WTC11 (cell line): ENCODE measurements around the gene FALEC. TPM values are rescaled to one million over a fixed set of nuclear protein-coding genes. Genes with fewer than 3 reads are reported as not detected.

ENCODE experiments used
- AR ChIP-seq: fragments of 250-450 bp; sonication (Bioruptor Pico); IDR thresholded peaks from 2 replicates; pipeline ENCODE4 v1.9.0; 2021; ENCODE audit warnings: mild to moderate bottlenecking
- CDX4 ChIP-seq: fragments of 250-450 bp; sonication (Bioruptor Pico); IDR thresholded peaks from 2 replicates; pipeline ENCODE4 v1.9.0; 2021; ENCODE audit warnings: moderate library complexity, mild to moderate bottlenecking, inconsistent platforms, borderline replicate concordance
- CREB1 ChIP-seq: sonication (generic); formaldehyde crosslinking; IDR thresholded peaks from 2 replicates; pipeline ENCODE4 v1.8.0; 2023; ENCODE audit warnings: mild to moderate bottlenecking, missing genetic modification reagents
- E2F1 ChIP-seq: sonication (generic); formaldehyde crosslinking; IDR thresholded peaks from 2 replicates; pipeline ENCODE4 v1.8.0; 2022; ENCODE audit warnings: mild to moderate bottlenecking, missing genetic modification reagents
- GABPB1 ChIP-seq: sonication (generic); formaldehyde crosslinking; IDR thresholded peaks from 2 replicates; pipeline ENCODE4 v1.8.1; 2023; ENCODE audit warnings: mild to moderate bottlenecking, missing genetic modification reagents
- GRHL2 ChIP-seq: fragments of 250-450 bp; sonication (Bioruptor Pico); IDR thresholded peaks from 2 replicates; pipeline ENCODE4 v1.8.0; 2022; ENCODE audit warnings: mild to moderate bottlenecking, moderate library complexity; ENCODE audit not compliant: insufficient replicate concordance, severe bottlenecking
- IRF1 ChIP-seq: sonication (generic); formaldehyde crosslinking; IDR thresholded peaks from 2 replicates; pipeline ENCODE4 v1.8.0; 2023; ENCODE audit warnings: missing genetic modification reagents
- IRF2 ChIP-seq: sonication (generic); formaldehyde crosslinking; IDR thresholded peaks from 2 replicates; pipeline ENCODE4 v1.8.0; 2022; ENCODE audit warnings: low read depth, missing genetic modification reagents, borderline replicate concordance
- JAZF1 ChIP-seq: fragments of 250-450 bp; sonication (Bioruptor Pico); IDR thresholded peaks from 2 replicates; pipeline ENCODE4 v1.9.0; 2021; ENCODE audit warnings: moderate library complexity, mild to moderate bottlenecking, inconsistent platforms
- MAX ChIP-seq: sonication (generic); formaldehyde crosslinking; IDR thresholded peaks from 2 replicates; pipeline ENCODE4 v1.8.0; 2022; ENCODE audit warnings: mild to moderate bottlenecking, missing genetic modification reagents
- MXD4 ChIP-seq: fragments of 250-450 bp; sonication (Bioruptor Pico); IDR thresholded peaks from 2 replicates; pipeline ENCODE4 v1.8.0; 2021; ENCODE audit warnings: mild to moderate bottlenecking, moderate library complexity, borderline replicate concordance
- NFE2L1 ChIP-seq: sonication (generic); formaldehyde crosslinking; IDR thresholded peaks from 2 replicates; pipeline ENCODE4 v1.8.1; 2023; ENCODE audit warnings: missing genetic modification reagents
- NR1H2 ChIP-seq: sonication (generic); formaldehyde crosslinking; IDR thresholded peaks from 2 replicates; pipeline ENCODE4 v1.9.0; 2021; ENCODE audit warnings: mild to moderate bottlenecking, moderate library complexity, missing genetic modification reagents
- OVOL2 ChIP-seq: fragments of 250-450 bp; sonication (Bioruptor Pico); IDR thresholded peaks from 2 replicates; pipeline ENCODE4 v1.9.0; 2021; ENCODE audit warnings: mild to moderate bottlenecking, borderline replicate concordance
- RORB ChIP-seq: fragments of 250-450 bp; sonication (Bioruptor Pico); IDR thresholded peaks from 2 replicates; pipeline ENCODE4 v1.9.0; 2021; ENCODE audit warnings: mild to moderate bottlenecking
- SMAD3 ChIP-seq: sonication (generic); formaldehyde crosslinking; IDR thresholded peaks from 2 replicates; pipeline ENCODE4 v1.8.0; 2022; ENCODE audit warnings: missing genetic modification reagents, mild to moderate bottlenecking, borderline replicate concordance
- TCF7 ChIP-seq: sonication (generic); formaldehyde crosslinking; IDR thresholded peaks from 2 replicates; pipeline ENCODE4 v1.8.0; 2022; ENCODE audit warnings: mild to moderate bottlenecking, low read depth, missing genetic modification reagents, moderate library complexity
- TEAD4 ChIP-seq: sonication (generic); formaldehyde crosslinking; IDR thresholded peaks from 2 replicates; pipeline ENCODE4 v1.8.0; 2022; ENCODE audit warnings: mild to moderate bottlenecking, missing genetic modification reagents
- TP53 ChIP-seq: sonication (generic); formaldehyde crosslinking; IDR thresholded peaks from 2 replicates; pipeline ENCODE4 v1.8.1; 2023; ENCODE audit warnings: mild to moderate bottlenecking, missing genetic modification reagents
- USF1 ChIP-seq: sonication (generic); formaldehyde crosslinking; IDR thresholded peaks from 2 replicates; pipeline ENCODE4 v1.8.0; 2022; ENCODE audit warnings: mild to moderate bottlenecking, missing genetic modification reagents
- ZNF138 ChIP-seq: sonication (generic); formaldehyde crosslinking; conservative IDR thresholded peaks from 2 replicates; pipeline ENCODE4 v1.8.1; 2022; ENCODE audit warnings: mild to moderate bottlenecking, moderate library complexity, missing genetic modification reagents
- ZNF317 ChIP-seq: sonication (generic); formaldehyde crosslinking; IDR thresholded peaks from 2 replicates; pipeline ENCODE4 v1.8.1; 2023; ENCODE audit warnings: low read depth, mild to moderate bottlenecking, moderate library complexity, missing genetic modification reagents, borderline replicate concordance
- ZNF532 ChIP-seq: fragments of 250-450 bp; sonication (Bioruptor Pico); IDR thresholded peaks from 2 replicates; pipeline ENCODE4 v1.9.0; 2021; ENCODE audit warnings: mild to moderate bottlenecking, borderline replicate concordance
- ZSCAN18 ChIP-seq: fragments of 250-450 bp; sonication (Bioruptor Pico); IDR thresholded peaks from 2 replicates; pipeline ENCODE4 v2.1.2; 2022; ENCODE audit warnings: mild to moderate bottlenecking, moderate library complexity
- total RNA-seq: library from RNA; stranded (reverse); gene quantifications from 3 replicates; pipeline ENCODE4 v1.2.3, GENCODE V29; 2021

FALEC gene
- total RNA-seq, 1 experiment from 2014 or later = 1.2 TPM

GRCh38 chr1:150578272-150579109 is 62.9 kb downstream of the FALEC start (continued):
- TF ChIP-seq MAX (CRISPR knock-in tag) = peak; percentile 44; the same call in 1 of the 2 replicates
- TF ChIP-seq IRF2 (CRISPR knock-in tag) = no peak
- TF ChIP-seq USF1 = peak; percentile 15; the same call in 1 of the 2 replicates
- no peak; the same call in 1 of the 2 replicates for TF ChIP-seq NFE2L1 (CRISPR knock-in tag)
- TF ChIP-seq ZNF317 = no peak
- TF ChIP-seq TCF7 = no peak
- TF ChIP-seq TEAD4 (CRISPR knock-in tag) = no peak
- no peak for TF ChIP-seq GRHL2 (CRISPR knock-in tag)
- TF ChIP-seq MXD4 (CRISPR knock-in tag) = no peak
- TF ChIP-seq SMAD3 = no peak
- no peak for TF ChIP-seq CDX4
- no peak for TF ChIP-seq ZNF138 (CRISPR knock-in tag)
- no peak for TF ChIP-seq CREB1
- TF ChIP-seq ZNF532 = no peak
- 0 out of 2 replicates have a peak, but pooled peaks have one; percentile 21 for TF ChIP-seq IRF1 (CRISPR knock-in tag)
- TF ChIP-seq TP53 (CRISPR knock-in tag) = no peak
- no peak for TF ChIP-seq AR
- no peak for TF ChIP-seq E2F1
- TF ChIP-seq ZSCAN18 = no peak
- TF ChIP-seq GABPB1 (CRISPR knock-in tag) = no peak
- TF ChIP-seq JAZF1 = no peak
- TF ChIP-seq RORB (CRISPR knock-in tag) = no peak
- no peak for TF ChIP-seq OVOL2
- no peak for TF ChIP-seq NR1H2 (CRISPR knock-in tag)
